ENCODE data around the gene RFX8. TPM values are rescaled to one million over a fixed set of nuclear protein-coding genes. Genes with fewer than 3 reads are reported as not detected.
"Not testable (repeated sequence)": the region's sequence is repeated elsewhere in the genome, so short reads cannot be mapped to it uniquely, and the experiment has no call there.

The RFX8 gene
- polyA plus RNA-seq, 2 donors: 0.08 TPM

DNA sequence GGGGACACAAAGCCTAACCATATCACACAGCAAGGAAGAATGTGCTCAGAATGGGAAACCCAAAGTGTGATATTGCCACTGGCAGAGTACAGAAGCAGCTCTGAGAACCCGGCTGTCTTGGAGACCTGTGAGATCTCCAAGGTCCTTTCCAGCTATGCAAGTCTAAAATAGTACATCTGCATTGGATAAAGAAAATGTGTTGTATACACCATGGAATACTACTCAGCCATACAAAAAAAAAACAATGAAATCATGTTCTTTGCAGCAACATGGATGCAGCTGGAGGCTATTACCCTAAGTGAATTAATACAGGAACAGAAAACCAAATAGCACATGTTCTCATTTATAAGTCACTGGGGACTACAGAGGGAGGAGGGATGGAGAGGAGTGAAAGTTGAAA lies 36.5 kb upstream of the RFX8 start:
- no peaks in the 10 kb centered on the region for H3K36me3 ChIP-seq (ENCODE audit: control insufficient read depth in 2 of 2, insufficient read depth in 2 of 2, low read length in 1 of 2)
- WGBS, 2 donors: 85 to 89% methylated on average over 1 of the region's 1 CpG

DNA sequence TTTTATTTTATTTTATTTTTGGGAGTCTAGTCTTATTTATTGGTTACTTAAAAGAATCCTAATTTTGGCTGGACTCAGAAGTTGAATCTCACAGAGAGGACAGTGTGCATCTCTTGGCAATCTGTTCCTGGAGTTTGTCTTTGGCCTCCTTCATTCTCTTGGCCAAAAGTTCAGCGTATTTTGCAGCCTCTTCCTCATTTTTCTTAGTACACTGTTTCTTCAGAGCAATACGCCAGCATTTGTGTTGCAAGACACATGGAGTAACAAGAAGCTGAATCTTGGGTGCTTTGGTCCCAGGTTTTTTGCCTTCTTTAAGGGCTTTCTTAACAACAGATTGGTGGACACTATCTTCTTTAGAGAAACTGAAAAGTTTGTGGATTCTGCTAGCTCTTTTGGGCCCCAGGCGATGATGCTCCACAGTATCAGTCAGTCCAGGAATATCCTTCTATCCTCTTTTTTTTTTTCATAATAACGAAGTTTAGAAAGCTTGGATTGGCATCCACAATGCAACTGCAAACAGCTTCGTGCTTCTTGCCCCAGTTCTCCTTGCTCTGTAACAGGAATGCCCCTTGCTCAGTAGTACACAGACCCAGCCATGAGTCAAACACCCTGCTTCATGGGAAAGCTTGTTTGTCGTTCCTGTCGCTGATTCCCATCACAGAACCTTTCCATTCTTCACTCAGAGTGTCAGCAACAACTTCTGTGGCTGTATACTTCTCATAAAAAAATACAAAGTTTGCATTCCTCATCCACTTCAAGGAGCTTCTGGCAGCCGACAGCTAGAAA lies 34.8 kb upstream of the RFX8 start:
- 72 to 81% methylated on average over 8 of the region's 8 CpGs for WGBS, 2 donors
- Histone ChIP-seq H3K27me3 (ENCODE audit: control insufficient read depth in 1 of 2, insufficient read depth in 2 of 2, low read length in 2 of 2) (no peaks in the 10 kb centered on the region), H3K4me3 (ENCODE audit: low read depth in 1 of 2, low read length in 2 of 2) (no peak overlapping the region), H3K27ac (ENCODE audit: low read depth in 2 of 2, low read length in 1 of 2) (no peak overlapping the region), H3K4me1 (ENCODE audit: control insufficient read depth in 2 of 2, insufficient read depth in 2 of 2, low read length in 1 of 2) (no peaks in the 10 kb centered on the region), H3K36me3 (ENCODE audit: control insufficient read depth in 2 of 2, insufficient read depth in 2 of 2, low read length in 1 of 2) (no peaks in the 10 kb centered on the region), H3K9me3 (ENCODE audit: control insufficient read depth in 2 of 2, insufficient read depth in 1 of 2, low read depth in 1 of 2, low read length in 1 of 2) (no peaks in the 10 kb centered on the region)

More for the DNA sequence above, 36.5 kb upstream of the RFX8 start:
- Histone ChIP-seq H3K9me3 (ENCODE audit: control insufficient read depth in 2 of 2, insufficient read depth in 1 of 2, low read depth in 1 of 2, low read length in 1 of 2) (no peaks in the 10 kb centered on the region), H3K4me1 (ENCODE audit: control insufficient read depth in 2 of 2, insufficient read depth in 2 of 2, low read length in 1 of 2) (no peaks in the 10 kb centered on the region), H3K4me3 (ENCODE audit: low read depth in 1 of 2, low read length in 2 of 2) (no peak overlapping the region), H3K27ac (ENCODE audit: low read depth in 2 of 2, low read length in 1 of 2) (no peak overlapping the region), H3K27me3 (ENCODE audit: control insufficient read depth in 1 of 2, insufficient read depth in 2 of 2, low read length in 2 of 2) (no peaks in the 10 kb centered on the region)

DNA sequence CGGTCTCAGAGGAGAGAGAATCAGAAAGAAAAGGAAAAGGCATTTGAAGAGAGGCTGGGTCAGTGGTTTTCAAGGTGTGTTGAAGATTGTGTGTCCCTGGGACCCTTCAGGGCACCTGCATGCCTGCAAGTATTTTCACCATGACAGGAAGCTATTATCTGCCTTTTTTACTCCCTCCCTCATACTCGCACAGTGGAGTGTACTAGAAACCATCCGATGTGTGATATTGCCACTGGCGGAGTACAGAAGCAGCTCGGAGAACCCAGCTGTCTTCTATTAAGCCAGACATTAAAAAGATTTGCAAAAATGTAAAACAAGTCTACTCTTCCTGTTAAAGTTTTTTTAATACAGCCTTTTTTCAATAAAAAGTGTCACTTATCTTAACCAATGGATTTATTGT lies 33.7 kb upstream of the RFX8 start:
- Histone ChIP-seq H3K36me3 (ENCODE audit: control insufficient read depth in 2 of 2, insufficient read depth in 2 of 2, low read length in 1 of 2) (no peaks in the 10 kb centered on the region), H3K9me3 (ENCODE audit: control insufficient read depth in 2 of 2, insufficient read depth in 1 of 2, low read depth in 1 of 2, low read length in 1 of 2) (no peaks in the 10 kb centered on the region), H3K4me1 (ENCODE audit: control insufficient read depth in 2 of 2, insufficient read depth in 2 of 2, low read length in 1 of 2) (no peaks in the 10 kb centered on the region), H3K4me3 (ENCODE audit: low read depth in 1 of 2, low read length in 2 of 2) (no peak overlapping the region), H3K27me3 (ENCODE audit: control insufficient read depth in 1 of 2, insufficient read depth in 2 of 2, low read length in 2 of 2) (no peaks in the 10 kb centered on the region), H3K27ac (ENCODE audit: low read depth in 2 of 2, low read length in 1 of 2) (no peak overlapping the region)
- 83 to 84% methylated on average over 5 of the region's 5 CpGs for WGBS, 2 donors

DNA sequence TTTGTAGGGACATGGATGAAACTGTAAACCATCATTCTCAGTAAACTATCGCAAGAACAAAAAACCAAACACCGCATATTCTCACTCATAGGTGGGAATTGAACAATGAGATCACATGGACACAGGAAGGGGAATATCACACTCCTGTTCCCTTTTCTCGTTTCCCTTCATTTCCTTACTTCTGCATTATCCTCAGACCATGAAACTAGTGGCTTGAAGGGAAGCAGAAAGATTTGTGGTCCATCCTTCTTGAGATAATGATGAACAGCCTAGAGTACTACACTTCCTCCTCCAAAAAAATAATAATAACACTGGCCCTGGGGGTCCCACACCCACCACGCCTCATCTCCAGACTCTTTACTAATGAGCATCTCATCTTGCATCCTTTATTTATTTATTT lies 30.4 kb upstream of the RFX8 start:
- H3K9me3 ChIP-seq (ENCODE audit: control insufficient read depth in 2 of 2, insufficient read depth in 1 of 2, low read depth in 1 of 2, low read length in 1 of 2); H3K27me3 ChIP-seq (ENCODE audit: control insufficient read depth in 1 of 2, insufficient read depth in 2 of 2, low read length in 2 of 2); H3K4me1 ChIP-seq (ENCODE audit: control insufficient read depth in 2 of 2, insufficient read depth in 2 of 2, low read length in 1 of 2); H3K4me3 ChIP-seq (ENCODE audit: low read depth in 1 of 2, low read length in 2 of 2); H3K27ac ChIP-seq (ENCODE audit: low read depth in 2 of 2, low read length in 1 of 2); H3K36me3 ChIP-seq (ENCODE audit: control insufficient read depth in 2 of 2, insufficient read depth in 2 of 2, low read length in 1 of 2): not testable (repeated sequence)
- 88 to 93% methylated on average over 3 of the region's 4 CpGs for WGBS, 2 donors

DNA sequence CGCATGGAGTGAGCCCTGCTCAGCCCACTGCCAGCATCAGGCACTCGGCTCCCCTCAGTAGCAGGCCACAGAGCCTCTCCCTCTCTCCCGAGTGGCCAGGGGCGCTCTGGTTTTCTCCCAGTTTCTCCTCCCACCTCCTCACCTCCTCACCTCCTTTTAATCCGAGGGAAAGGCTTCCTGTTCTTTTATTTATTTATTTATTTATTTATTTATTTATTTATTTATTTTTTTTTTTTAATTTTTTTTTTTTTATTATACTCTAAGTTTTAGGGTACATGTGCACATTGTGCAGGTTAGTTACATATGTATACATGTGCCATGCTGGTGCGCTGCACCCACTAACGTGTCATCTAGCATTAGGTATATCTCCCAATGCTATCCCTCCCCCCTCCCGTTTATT lies 29.8 kb upstream of the RFX8 start:
- WGBS, 2 donors: 79 to 91% methylated on average over 8 of the region's 8 CpGs
- not testable (repeated sequence) for H3K9me3 ChIP-seq (ENCODE audit: control insufficient read depth in 2 of 2, insufficient read depth in 1 of 2, low read depth in 1 of 2, low read length in 1 of 2); H3K27ac ChIP-seq (ENCODE audit: low read depth in 2 of 2, low read length in 1 of 2); H3K27me3 ChIP-seq (ENCODE audit: control insufficient read depth in 1 of 2, insufficient read depth in 2 of 2, low read length in 2 of 2); H3K4me1 ChIP-seq (ENCODE audit: control insufficient read depth in 2 of 2, insufficient read depth in 2 of 2, low read length in 1 of 2); H3K4me3 ChIP-seq (ENCODE audit: low read depth in 1 of 2, low read length in 2 of 2); H3K36me3 ChIP-seq (ENCODE audit: control insufficient read depth in 2 of 2, insufficient read depth in 2 of 2, low read length in 1 of 2)

DNA sequence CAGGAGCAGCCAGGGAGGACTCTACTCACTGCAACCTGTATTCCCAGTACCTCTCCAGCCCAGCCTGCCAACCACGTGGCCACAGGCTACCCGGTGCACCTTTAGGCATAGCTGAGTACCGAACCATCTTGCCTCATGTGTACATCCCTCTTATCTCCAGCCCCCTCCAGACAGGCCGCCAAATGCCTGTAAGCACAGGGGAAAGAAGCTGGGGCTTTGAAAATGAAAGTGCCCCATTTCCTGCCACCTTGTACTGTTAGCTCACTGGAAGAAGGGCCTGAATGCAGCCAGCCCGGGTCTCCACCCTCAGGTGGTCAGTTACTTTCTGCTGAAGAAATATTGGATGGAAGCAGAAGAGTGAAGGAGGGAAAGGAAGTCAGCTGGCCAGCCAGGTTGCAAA lies 27.2 kb upstream of the RFX8 start:
- Histone ChIP-seq H3K36me3 (ENCODE audit: control insufficient read depth in 2 of 2, insufficient read depth in 2 of 2, low read length in 1 of 2) (no peaks in the 10 kb centered on the region), H3K9me3 (ENCODE audit: control insufficient read depth in 2 of 2, insufficient read depth in 1 of 2, low read depth in 1 of 2, low read length in 1 of 2) (no peaks in the 10 kb centered on the region), H3K4me1 (ENCODE audit: control insufficient read depth in 2 of 2, insufficient read depth in 2 of 2, low read length in 1 of 2) (peaks cover 0 to 2% of the 10 kb centered on the region in 2 donors), H3K27me3 (ENCODE audit: control insufficient read depth in 1 of 2, insufficient read depth in 2 of 2, low read length in 2 of 2) (no peaks in the 10 kb centered on the region), H3K27ac (ENCODE audit: low read depth in 2 of 2, low read length in 1 of 2) (no peak overlapping the region), H3K4me3 (ENCODE audit: low read depth in 1 of 2, low read length in 2 of 2) (no peak overlapping the region)
- 80 to 83% methylated on average over 5 of the region's 5 CpGs for WGBS, 2 donors

DNA sequence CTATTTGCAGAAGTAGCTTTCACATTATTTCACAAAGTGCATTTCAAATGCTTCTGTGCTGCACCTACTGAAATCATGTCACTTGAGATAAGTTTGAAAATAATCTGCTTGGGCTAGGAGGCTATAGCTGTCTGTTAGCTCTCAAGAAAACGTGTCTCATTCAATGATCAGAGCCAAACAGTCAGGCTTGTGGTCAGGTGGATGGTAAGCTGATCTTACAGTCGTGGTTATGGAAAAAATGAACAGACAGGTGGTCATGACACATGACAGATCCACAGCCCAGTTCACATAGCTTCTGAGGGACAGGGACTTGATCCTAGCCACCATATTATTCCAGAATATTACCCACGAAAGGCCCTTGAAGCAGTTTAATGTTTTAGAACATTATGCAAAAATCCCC lies 26.5 kb upstream of the RFX8 start:
- Histone ChIP-seq H3K4me1 (ENCODE audit: control insufficient read depth in 2 of 2, insufficient read depth in 2 of 2, low read length in 1 of 2) (peaks cover 0 to 2% of the 10 kb centered on the region in 2 donors), H3K36me3 (ENCODE audit: control insufficient read depth in 2 of 2, insufficient read depth in 2 of 2, low read length in 1 of 2) (no peaks in the 10 kb centered on the region), H3K4me3 (ENCODE audit: low read depth in 1 of 2, low read length in 2 of 2) (no peak overlapping the region), H3K9me3 (ENCODE audit: control insufficient read depth in 2 of 2, insufficient read depth in 1 of 2, low read depth in 1 of 2, low read length in 1 of 2) (no peaks in the 10 kb centered on the region), H3K27me3 (ENCODE audit: control insufficient read depth in 1 of 2, insufficient read depth in 2 of 2, low read length in 2 of 2) (no peaks in the 10 kb centered on the region), H3K27ac (ENCODE audit: low read depth in 2 of 2, low read length in 1 of 2) (no peak overlapping the region)
- WGBS, 2 donors: 50 to 60% methylated on average over 3 of the region's 3 CpGs

DNA sequence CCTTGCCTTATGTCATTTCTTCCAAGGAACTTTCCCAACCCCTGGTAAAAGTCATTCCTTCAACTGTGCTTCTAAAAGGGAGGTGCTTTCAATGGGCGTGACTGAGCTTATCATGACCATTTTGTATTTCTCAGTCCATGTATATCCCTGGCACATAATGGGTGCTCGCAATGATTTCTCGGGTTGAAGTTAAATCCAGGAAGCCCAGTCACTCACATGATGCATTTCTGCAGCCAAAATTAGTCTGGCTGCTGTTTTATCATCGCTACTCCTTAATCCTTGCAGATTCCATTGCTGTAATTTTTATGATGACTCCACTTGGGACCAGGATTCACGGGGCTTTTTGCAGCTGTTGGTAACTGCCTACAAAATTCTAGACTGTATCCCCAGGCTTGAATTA lies 25.9 kb upstream of the RFX8 start:
- no peak overlapping the region for H3K27ac ChIP-seq (ENCODE audit: low read depth in 2 of 2, low read length in 1 of 2)
- H3K4me3 ChIP-seq (ENCODE audit: low read depth in 1 of 2, low read length in 2 of 2): no peak overlapping the region
- H3K9me3 ChIP-seq (ENCODE audit: control insufficient read depth in 2 of 2, insufficient read depth in 1 of 2, low read depth in 1 of 2, low read length in 1 of 2): no peaks in the 10 kb centered on the region
- 34 to 35% methylated on average over 5 of the region's 5 CpGs for WGBS, 2 donors
- H3K4me1 ChIP-seq (ENCODE audit: control insufficient read depth in 2 of 2, insufficient read depth in 2 of 2, low read length in 1 of 2): peaks cover 0 to 2% of the 10 kb centered on the region in 2 donors
- no peaks in the 10 kb centered on the region for H3K27me3 ChIP-seq (ENCODE audit: control insufficient read depth in 1 of 2, insufficient read depth in 2 of 2, low read length in 2 of 2)
- no peaks in the 10 kb centered on the region for H3K36me3 ChIP-seq (ENCODE audit: control insufficient read depth in 2 of 2, insufficient read depth in 2 of 2, low read length in 1 of 2)

DNA sequence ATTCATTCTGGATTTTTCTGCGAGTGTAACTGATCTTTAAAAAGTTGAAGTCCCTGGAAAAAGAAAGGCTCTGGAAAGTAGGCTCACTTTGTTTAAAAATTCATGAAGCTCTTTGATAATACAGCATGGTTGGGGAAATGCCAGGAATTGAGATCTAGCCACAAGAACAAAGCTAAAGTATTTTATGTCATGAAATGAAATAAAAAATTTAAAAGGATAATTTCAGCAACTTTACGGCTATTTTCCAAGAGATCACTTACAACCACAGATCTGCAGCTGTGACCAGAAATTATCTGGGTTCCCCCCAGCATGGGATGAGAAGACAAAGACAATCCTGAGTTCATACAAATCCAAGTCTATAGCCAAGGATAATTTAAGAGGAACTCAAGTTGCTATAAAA lies 25.3 kb upstream of the RFX8 start:
- Histone ChIP-seq H3K27me3 (ENCODE audit: control insufficient read depth in 1 of 2, insufficient read depth in 2 of 2, low read length in 2 of 2) (no peaks in the 10 kb centered on the region), H3K27ac (ENCODE audit: low read depth in 2 of 2, low read length in 1 of 2) (no peak overlapping the region), H3K9me3 (ENCODE audit: control insufficient read depth in 2 of 2, insufficient read depth in 1 of 2, low read depth in 1 of 2, low read length in 1 of 2) (no peaks in the 10 kb centered on the region), H3K4me3 (ENCODE audit: low read depth in 1 of 2, low read length in 2 of 2) (no peak overlapping the region), H3K36me3 (ENCODE audit: control insufficient read depth in 2 of 2, insufficient read depth in 2 of 2, low read length in 1 of 2) (no peaks in the 10 kb centered on the region), H3K4me1 (ENCODE audit: control insufficient read depth in 2 of 2, insufficient read depth in 2 of 2, low read length in 1 of 2) (peaks cover 0 to 2% of the 10 kb centered on the region in 2 donors)
- WGBS, 2 donors: 46 to 57% methylated on average over 2 of the region's 2 CpGs

DNA sequence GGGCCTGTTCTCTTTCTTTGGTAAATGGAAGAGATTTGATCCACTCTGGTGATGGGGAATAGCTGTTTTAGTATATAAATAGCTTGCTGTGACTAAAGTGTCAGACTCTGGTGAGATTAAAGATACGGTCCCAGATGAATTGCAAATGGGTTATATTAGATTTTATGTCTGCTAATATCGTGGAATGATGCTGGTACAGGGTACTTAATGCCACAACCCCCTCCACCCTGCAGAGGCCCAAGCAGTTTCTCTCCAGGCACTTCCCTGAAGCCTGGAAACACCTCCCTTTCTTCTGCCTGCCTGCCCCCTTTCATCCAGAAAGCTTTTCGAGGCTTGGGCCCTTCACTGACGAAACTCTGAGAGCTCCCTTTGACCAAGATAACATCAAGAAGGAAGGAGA lies 21.4 kb upstream of the RFX8 start:
- H3K36me3 ChIP-seq (ENCODE audit: control insufficient read depth in 2 of 2, insufficient read depth in 2 of 2, low read length in 1 of 2): no peaks in the 10 kb centered on the region
- no peak overlapping the region for H3K27ac ChIP-seq (ENCODE audit: low read depth in 2 of 2, low read length in 1 of 2)
- WGBS, 2 donors: 80 to 84% methylated on average over 4 of the region's 4 CpGs
- H3K4me1 ChIP-seq (ENCODE audit: control insufficient read depth in 2 of 2, insufficient read depth in 2 of 2, low read length in 1 of 2): no peaks in the 10 kb centered on the region
- H3K9me3 ChIP-seq (ENCODE audit: control insufficient read depth in 2 of 2, insufficient read depth in 1 of 2, low read depth in 1 of 2, low read length in 1 of 2): no peaks in the 10 kb centered on the region
- no peak overlapping the region for H3K4me3 ChIP-seq (ENCODE audit: low read depth in 1 of 2, low read length in 2 of 2)
- H3K27me3 ChIP-seq (ENCODE audit: control insufficient read depth in 1 of 2, insufficient read depth in 2 of 2, low read length in 2 of 2): no peaks in the 10 kb centered on the region
